Ascending aorta (tissue), 2 donors: ENCODE data around the gene CD58. TPM values are rescaled to one million over a fixed set of nuclear protein-coding genes. Genes with fewer than 3 reads are reported as not detected.
"Not testable (repeated sequence)": the region's sequence is repeated elsewhere in the genome, so short reads cannot be mapped to it uniquely, and the experiment has no call there.

Experiments used
- DNase-seq, 2 donors: peaks; one replicate each; pipeline ENCODE4 v3.0.0-alpha.2; 2019; ENCODE audit warnings: low spot score in 2 of 2
- H3K27ac ChIP-seq, 2 donors: fragments of 200-600 bp; sonication (generic); one replicate each; pipeline ENCODE4 v1.5.1; 2016 to 2017; ENCODE audit warnings: mild to moderate bottlenecking in 1 of 2
- H3K27me3 ChIP-seq: fragments of 200-600 bp; sonication (generic); one replicate; pipeline ENCODE4 v1.5.1; 2017
- H3K36me3 ChIP-seq, 2 donors: fragments of 200-600 bp; sonication (generic); one replicate each; pipeline ENCODE4 v1.5.1; 2016
- H3K4me1 ChIP-seq, 2 donors: fragments of 200-600 bp; sonication (generic); one replicate each; pipeline ENCODE4 v1.5.1; 2016 to 2017; ENCODE audit warnings: mild to moderate bottlenecking in 1 of 2
- H3K4me3 ChIP-seq, 2 donors: fragments of 200-600 bp; sonication (generic); one replicate each; pipeline ENCODE4 v1.5.1; 2016 to 2017; ENCODE audit warnings: mild to moderate bottlenecking in 1 of 2
- H3K9me3 ChIP-seq, 2 donors: fragments of 200-600 bp; sonication (generic); one replicate each; pipeline ENCODE4 v1.5.1; 2016
- intact Hi-C: fragments of 100-400 bp; cut with DNase I; formaldehyde crosslinking; loops from one replicate; pipeline ENCODE4 v1.15.1; 2023
- total RNA-seq: library from RNA; depleted of rRNA; stranded (reverse); fragments of >200 nt; gene quantifications from one replicate; pipeline ENCODE4 v1.1.0, GENCODE V29; 2016
- TF ChIP-seq, protein P1 (sequence below), 3 experiments: fragments of 200-600 bp in 2 of 3; fragments of 450-650 bp in 1 of 3; sonication (generic) in 2 of 3; IDR thresholded peaks; one replicate each; pipeline ENCODE4 v1.5.1; 2016 to 2019; ENCODE audit warnings: antibody characterized with exemption in 3 of 3, mild to moderate bottlenecking in 1 of 3, moderate library complexity in 1 of 3

Gene CD58
- total RNA-seq, 1 donor from 2014 or later: 50.7 TPM

DNA sequence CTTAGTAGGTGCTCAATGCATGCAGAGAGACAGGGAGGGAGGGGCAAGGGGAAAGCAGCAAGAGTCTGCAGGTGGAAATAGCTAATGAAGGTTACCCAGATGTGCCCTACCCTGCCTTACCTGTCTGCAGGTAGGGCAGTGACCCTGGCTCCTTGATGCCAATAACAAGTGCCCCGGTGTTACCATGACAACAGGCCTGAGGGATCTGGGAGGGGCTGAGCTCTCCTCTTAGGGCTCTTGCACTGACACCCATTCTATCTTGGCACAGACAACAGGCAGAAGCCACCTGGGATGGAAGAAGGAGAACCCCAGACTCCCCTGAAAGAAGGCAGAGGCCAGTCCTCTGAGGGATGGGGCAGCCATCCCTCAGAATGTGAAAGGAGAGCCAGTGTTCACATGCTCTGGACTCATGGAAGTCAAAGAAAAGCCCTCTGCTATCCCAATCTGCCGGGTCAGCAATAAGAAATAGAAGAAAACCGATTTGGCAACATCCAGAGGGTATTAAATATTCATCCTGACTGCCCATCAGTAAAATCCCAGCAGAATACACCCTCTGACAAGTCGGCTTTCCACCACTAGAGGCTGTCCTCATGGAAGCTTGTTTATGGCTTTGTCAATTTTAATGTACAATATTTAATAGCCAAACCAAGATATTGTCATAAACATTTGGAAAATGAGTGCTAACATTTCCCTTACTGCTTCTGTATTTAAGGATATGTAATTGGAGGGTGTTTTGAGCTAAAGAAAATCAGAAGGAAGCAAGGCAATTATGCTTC is 24.4 kb upstream of the CD58 start:
- H3K36me3 ChIP-seq, DNase-seq, H3K27ac ChIP-seq, H3K9me3 ChIP-seq, H3K4me3 ChIP-seq, intact Hi-C loops, H3K4me1 ChIP-seq, H3K27me3 ChIP-seq: not testable (repeated sequence)
- TF ChIP-seq, protein P1, sequence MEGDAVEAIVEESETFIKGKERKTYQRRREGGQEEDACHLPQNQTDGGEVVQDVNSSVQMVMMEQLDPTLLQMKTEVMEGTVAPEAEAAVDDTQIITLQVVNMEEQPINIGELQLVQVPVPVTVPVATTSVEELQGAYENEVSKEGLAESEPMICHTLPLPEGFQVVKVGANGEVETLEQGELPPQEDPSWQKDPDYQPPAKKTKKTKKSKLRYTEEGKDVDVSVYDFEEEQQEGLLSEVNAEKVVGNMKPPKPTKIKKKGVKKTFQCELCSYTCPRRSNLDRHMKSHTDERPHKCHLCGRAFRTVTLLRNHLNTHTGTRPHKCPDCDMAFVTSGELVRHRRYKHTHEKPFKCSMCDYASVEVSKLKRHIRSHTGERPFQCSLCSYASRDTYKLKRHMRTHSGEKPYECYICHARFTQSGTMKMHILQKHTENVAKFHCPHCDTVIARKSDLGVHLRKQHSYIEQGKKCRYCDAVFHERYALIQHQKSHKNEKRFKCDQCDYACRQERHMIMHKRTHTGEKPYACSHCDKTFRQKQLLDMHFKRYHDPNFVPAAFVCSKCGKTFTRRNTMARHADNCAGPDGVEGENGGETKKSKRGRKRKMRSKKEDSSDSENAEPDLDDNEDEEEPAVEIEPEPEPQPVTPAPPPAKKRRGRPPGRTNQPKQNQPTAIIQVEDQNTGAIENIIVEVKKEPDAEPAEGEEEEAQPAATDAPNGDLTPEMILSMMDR (IDR thresholded peaks at IDR 0.05): peak in 2 of 3 experiments; percentile 15 to 19

DNA sequence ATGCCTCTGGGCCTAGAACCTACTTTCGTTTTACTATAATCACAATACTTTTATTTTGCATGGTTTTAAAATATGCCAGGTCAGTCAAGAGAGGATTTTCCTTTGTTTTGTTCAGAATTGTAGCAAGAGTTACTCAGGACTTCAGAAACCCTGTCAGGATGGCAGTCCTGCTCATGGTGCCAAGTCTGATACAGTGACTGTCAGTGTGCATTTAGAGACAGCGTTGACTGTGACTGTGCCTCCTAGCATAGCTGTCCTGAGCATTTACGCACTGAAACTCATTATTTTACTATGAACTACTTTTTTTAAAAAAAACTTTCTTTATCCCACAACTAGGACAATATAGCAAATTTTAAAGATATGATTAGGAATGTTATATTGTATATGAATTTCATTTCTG is 23.2 kb upstream of the CD58 start:
- H3K4me3 ChIP-seq, H3K27me3 ChIP-seq, H3K4me1 ChIP-seq, intact Hi-C loops, DNase-seq, H3K27ac ChIP-seq, H3K36me3 ChIP-seq, H3K9me3 ChIP-seq: not testable (repeated sequence)

DNA sequence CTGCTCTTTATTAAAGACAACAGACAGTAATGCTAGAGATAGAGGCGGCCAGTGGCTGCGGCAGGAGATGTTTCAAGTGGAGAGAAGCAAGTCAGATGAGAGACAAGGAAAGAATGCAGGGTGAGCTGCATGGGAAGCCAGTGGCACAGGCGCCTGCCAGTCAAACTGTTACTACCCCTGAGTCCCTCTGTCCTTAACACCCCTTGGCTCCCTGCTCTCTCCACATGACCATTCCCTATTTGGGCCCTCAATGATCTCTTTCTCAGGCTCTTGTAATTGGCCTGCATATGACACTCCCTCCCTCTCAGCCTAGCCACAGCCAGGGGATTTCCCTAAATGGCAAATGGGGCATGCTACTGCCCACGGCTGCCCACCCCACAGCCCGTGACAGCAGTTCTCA is 22.6 kb upstream of the CD58 start:
- H3K4me3 ChIP-seq, H3K27ac ChIP-seq, intact Hi-C loops, H3K27me3 ChIP-seq, DNase-seq, H3K9me3 ChIP-seq, H3K4me1 ChIP-seq, H3K36me3 ChIP-seq: not testable (repeated sequence)

DNA sequence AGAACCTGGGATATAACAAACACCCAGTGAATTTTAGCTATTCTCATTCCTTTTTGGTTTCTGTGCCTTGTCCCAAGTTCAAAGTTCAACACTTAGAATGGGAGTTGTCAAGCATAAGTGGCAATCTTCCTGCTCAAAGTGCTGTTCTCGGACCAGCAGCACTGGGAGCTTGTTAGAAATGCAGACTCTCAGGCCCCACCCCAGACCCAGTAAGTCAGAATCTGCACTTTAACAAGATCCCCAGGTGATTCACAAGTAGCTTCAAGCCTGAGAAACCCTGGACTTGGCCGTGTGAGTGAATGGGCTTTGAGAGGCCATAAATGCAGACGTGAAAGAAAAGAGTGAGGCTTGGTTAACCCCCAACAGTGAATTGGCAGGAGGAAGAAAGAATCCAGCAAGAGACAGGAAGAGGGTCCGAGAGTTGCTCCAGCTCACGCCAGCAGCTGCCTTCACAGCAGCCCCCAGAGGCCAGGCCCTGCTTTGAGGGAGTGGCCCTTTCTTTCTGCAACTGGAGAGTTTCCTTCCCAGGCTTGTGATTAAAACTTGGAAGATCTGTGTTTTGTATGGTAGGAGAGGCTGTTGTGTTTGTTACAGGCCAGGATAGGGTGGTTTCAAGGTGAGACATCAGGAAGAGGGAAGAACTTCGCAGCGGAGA is 21.3 kb upstream of the CD58 start:
- intact Hi-C loops, DNase-seq, H3K4me1 ChIP-seq, H3K36me3 ChIP-seq, H3K27me3 ChIP-seq, H3K9me3 ChIP-seq, H3K27ac ChIP-seq, H3K4me3 ChIP-seq: not testable (repeated sequence)

DNA sequence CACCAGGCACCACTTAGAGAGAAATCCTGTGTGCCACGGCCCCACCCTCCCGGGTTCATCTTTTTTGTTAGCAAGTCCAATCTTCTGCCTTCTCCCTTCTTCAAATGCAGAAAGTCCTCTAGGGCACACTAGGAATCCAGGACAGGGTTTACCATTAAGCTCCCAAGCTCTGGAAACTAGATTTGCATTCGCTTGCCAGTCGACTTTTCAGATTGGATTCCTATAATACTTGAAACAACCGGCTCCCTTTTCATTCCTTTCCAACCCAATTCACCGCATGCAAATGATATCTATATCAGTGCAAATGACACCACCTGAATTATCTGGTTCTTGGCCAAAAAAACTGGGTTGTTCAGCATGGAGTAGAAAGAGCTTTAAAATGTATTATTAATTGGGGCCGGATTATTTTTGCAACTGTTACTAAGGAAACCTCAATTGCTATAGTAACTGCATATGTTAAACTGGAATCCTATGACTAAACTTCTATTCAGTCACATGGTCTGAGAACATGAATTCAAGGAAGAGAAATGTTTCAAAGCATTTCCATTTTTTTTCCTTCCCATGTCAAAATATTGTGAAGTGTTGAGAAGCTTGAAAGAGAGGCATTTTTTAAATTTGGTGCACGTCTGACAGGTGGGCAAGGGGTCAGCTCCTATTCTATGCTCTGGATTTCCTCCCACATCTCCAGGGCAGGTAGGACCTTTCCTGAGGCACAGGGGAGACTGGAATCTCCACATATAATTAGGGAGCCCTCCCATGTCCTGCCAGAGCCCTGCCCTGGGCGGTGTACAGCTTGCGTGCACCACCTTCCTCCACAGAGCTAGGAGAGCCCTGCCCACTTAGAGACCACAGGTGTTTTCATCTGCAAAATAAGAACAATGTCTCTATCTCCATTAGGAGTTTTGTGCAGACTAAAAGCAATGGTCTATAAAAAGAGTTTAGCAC is 20.5 kb upstream of the CD58 start:
- H3K4me3 ChIP-seq, H3K4me1 ChIP-seq, H3K9me3 ChIP-seq, DNase-seq, H3K36me3 ChIP-seq, H3K27me3 ChIP-seq, intact Hi-C loops, H3K27ac ChIP-seq: not testable (repeated sequence)

DNA sequence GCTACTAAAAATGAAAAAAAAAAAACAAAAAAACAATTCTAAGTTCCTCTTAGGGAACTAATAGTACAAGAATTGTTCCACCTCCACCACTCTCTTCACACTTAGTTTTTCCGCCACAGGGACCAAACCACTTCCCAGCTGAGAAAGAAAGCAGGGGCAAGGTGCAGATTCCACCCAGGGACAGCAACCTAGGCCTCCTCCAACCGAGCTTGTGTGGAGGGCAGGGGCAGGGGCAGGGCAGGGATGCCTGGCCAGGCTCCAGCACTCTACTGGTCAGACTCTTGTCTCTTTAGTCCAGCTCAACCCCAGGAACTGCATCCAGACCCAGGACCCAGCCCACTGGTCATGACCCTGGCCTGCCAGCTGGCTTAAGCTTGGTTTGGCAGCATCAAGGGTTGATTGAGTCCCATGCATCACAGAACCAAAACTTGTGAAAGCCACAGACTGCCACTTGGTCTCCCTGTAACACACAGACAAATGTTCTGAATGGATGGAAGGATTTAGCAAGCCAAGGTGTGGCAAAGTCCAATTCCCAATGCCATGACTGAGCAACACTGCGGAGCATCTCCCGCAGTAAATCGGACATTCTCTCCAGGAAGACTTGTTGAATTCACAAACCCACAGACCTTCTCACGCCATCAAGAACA is 19.7 kb upstream of the CD58 start:
- H3K27me3 ChIP-seq, H3K36me3 ChIP-seq, H3K4me3 ChIP-seq, H3K9me3 ChIP-seq, intact Hi-C loops, H3K4me1 ChIP-seq, H3K27ac ChIP-seq, DNase-seq: not testable (repeated sequence)

DNA sequence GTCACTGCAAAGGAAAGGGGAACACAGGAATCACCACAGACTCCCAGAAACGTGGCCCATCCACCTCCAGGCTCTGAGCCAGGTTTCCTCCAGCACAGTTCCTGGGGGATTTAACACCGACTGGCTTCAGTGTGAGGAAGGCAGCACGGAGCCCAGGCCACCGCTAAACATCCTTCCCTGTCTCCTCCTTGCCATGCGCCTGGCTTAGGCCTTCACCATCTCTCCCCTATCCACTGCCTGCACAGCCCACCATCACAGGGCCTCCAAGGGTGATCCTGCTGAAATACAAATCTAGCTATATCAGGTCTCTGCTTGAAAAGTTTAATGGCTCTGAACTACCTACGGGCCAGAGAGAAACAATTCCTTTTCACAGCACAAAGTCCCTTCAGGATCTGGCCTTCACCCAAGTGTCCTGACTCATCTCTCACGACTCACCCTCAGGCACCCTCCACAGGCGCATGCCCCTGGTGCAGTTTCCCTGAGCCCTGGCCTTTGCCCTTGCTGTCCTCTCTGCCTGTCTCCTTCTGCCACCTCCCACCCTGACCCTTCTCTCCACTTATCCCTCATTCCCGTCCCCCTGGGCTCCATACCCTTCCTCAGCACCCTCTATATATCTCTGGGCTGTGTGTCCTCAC is 18.4 kb upstream of the CD58 start:
- H3K9me3 ChIP-seq, H3K4me3 ChIP-seq, H3K27me3 ChIP-seq, DNase-seq, H3K27ac ChIP-seq, H3K36me3 ChIP-seq, intact Hi-C loops, H3K4me1 ChIP-seq: not testable (repeated sequence)

DNA sequence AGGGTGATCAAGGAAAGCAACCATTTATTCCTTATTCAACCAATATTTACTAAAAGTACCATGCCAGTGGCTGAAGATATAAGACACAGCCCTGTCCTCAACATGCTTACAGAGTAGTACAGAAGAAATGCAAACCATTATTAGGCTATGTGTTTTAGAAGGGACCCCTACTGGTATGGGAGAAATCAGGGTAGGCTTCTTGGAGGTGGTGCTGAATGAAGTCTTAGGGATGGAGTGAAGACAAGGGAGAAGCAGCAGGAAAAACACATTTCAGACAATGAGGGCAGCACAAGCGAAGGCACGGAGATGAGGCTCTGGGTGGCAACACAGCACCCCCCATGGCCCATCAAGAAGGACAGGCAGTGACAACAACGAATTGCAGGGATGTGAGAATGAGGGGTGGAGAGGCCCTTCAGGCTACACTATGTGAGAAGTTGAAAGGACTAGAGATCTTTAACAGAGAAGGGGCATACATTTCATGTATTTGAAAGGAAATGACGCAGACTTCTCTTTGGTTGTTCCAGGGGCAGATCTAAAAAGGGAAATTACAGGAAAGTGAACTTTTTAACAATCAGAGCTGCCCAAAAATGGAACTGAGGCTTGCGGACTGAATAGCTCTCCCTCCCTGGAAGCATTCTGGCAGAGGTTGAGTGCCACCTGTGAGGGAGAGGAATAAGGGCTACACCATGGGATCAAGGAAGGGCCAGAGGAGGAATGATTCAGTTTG is 16.8 kb upstream of the CD58 start:
- DNase-seq: no peak
- Histone ChIP-seq H3K27ac (no peak overlapping the region), H3K4me1 (no peaks in the 10 kb centered on the region), H3K4me3 (no peak overlapping the region), H3K9me3 (no peaks in the 10 kb centered on the region), H3K36me3 (no peaks in the 10 kb centered on the region), H3K27me3 (no peaks in the 10 kb centered on the region)
- TF ChIP-seq, protein P1 (IDR thresholded peaks at IDR 0.05): no peak
- intact Hi-C loops: no loop called here
